Glomerular visceral epithelial cell (primary cell): ENCODE data around the gene SLC16A13.

Experiments
- DNase-seq: peaks from one replicate; pipeline ENCODE4 v3.0.0-alpha.2; 2016; ENCODE audit errors: extremely low spot score

SLC16A13 gene

GRCh38 chr17:7014261-7014994 lies 21.4 kb upstream of the SLC16A13 start:
- DNase-seq, result peak; percentile 99

DNA sequence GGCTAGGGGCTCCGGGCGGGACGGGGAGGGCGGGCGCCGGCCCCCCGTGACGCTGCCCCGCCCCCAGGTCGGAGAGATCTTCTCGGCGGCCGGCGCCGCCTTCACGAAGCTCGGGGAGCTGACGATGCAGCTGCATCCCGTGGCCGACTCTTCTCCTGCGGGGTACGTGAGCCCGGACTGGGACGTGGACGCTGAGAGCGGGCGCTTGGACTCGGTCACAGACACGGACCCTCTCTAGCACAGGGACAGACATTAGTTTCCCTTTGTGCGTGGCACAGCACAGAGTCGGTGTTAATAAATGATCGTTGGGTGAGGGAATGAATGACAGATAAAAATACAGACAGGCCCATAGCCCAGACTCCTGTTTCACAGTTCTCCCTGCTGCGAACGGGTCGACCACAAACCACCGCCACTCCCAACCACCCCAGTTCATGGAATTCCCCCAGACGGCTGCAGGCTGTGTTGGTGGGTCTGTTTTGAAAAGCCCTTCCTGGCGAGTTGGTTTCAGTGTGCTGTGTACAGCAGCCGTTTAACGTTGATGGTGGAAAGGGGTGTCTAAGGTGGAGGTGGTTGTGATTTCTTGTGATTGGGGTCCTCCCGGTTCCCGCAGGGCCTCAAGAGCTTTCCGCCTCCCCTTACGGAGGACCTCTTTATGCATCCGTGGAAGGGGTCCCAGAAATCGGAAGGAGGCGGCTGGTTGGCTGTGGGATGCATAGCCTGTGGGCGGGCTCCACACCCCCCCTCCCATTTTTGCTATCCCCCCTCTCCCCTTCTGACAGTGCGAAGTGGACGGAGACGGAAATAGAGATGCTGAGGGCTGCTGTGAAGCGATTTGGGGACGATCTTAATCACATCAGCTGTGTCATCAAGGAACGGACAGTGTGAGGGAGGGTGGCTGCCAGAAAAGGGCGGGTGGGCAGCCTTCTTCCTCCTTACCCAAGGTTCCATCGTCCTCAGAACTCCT lies 20.5 kb upstream of the SLC16A13 start:
- peak; percentile 77 for DNase-seq

GRCh38 chr17:7016418-7016817 lies 19.4 kb upstream of the SLC16A13 start:
- no peak for DNase-seq

DNA sequence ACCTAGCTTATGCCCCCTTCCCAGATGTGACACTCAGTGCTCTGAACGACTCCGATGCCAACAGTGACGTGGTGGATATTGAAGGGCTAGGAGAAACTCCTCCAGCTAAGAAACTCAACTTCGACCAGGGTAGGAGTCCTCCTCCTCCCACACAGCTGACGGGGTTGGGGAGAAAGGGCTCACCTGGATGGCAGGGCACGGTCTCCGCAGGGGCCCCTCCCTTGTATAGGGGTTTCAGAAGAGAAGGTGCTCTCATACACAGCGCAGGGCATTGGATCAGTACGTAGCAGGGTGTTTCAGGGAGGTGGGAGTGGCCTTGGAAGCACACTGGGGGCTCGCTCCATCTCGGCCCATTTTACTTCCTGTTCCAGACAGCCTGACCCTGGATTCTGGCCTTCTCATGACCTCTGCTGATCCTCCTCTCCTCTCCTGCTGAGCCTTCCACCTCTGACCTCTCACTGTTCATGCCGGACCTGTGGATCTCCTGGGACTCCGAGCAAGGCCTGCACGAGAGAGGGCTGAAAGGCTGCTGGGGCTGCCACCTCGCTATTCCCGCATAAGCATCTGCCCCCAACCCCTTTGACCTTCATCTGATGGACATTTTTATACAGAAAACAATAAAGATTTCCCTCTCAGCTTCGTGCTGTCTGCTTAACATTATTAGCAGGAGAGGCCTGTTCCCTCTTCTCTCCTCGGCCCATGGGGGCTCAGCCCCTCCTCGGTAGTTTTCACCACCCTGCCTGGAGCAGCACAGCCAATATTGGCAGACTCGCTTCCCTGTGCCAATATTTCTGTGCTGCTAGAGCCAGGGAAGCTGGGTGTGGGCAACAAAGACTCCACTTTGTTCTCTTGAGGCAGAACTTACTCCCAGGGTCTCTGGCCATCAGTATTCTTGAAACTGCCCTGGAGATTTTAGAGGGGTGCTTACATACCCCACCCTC lies 18.7 kb upstream of the SLC16A13 start:
- DNase-seq, result no peak

DNA sequence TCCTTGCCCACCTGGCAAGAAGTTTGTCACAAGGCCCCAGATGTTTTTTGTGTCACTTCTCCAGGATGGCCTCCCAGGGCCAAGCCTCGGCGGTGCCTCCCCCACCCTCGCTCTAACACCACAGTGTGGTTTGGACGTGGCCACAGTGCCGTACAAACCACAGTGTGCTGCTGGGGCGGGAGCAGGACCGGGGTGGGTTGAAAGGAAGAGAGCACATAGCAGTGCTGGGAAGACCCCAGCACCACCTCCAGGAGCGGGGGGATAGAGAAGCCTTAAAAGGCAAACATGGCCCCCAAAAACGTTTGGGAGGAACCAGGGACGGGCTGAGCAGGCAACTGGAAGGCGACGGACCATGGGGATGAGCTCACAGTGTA lies 18.0 kb upstream of the SLC16A13 start:
- no peak for DNase-seq

GRCh38 chr17:7018331-7018964 lies 17.4 kb upstream of the SLC16A13 start:
- no peak for DNase-seq

- no peak for DNase-seq
Observed at GRCh38 chr17:7019367-7019766, 16.4 kb upstream of the SLC16A13 start.

DNA sequence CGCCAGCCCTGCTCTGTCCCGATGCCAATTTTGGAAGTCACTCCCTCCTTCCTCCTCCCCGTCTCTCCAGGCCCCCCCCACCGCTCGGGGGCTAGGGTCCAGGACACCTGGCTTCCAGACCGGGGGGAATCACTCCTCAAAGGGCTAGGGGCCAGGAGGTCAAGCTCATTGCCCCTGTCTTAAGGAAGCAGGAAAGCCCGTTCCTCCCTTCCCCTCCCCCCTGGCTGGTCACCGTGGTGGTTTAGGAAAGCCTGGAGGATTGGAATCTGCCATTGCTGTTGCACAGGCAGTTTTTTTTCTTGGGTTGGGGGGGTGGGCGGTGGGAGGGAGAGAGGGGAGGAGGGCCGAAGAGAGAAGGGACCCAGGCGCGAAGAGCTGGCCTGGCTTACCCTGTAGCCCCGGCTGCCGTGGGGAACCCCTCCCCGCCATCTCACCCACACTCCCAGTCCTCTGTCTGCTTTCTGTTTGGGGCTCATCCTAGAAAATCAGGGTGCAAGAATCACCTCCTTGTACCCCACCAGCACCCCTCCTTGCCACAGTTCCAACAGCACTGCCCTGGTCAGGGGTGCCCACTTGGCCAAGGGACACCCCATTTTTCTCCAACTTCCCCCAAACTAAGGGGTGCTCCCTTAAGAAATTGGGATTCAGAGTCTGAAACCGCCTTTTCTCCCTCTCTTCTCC lies 15.8 kb upstream of the SLC16A13 start:
- peak; percentile 35 for DNase-seq

GRCh38 chr17:7020894-7021664 lies 14.7 kb upstream of the SLC16A13 start:
- no peak for DNase-seq

GRCh38 chr17:7021993-7022778 lies 13.6 kb upstream of the SLC16A13 start:
- DNase-seq, result peak; percentile 68

DNA sequence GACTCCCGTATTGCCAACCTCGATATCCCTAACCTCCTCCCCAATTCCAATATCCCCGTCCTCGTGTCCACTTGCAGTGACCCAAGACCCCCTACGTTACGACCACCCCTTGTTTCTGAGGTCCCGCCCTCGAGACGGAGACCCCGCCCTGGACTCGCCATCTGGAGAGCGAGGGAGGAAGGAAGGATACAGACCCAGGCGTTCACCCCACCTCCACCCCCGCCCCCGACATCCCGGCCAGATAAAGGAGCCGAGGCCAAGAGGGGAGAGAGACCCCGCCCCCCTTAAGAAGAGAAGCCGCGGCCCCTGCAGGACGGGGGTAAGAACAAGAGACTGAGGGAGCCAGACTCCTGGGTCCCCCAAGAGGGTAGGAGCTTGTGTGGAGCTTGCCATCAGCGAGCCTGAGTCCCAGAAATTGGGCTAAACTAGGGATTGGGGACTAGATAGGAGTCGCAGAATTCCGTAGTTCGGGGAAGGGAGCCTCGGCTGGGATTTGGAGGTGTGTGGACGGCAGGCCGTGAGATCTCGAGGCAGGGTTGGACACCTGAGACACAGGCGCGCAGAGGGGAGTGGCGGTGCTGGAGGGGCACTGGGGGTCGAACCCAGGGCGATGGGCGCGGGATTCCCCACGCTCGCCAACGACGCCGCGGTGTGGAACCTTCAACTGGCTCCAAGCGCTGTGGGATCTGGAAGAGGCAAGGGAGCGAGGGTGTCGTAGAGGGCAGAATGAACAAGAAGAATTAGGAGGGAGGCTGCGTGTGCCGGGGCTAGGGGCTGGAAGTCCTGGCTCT lies 12.8 kb upstream of the SLC16A13 start, which contains the start of gene BCL6B:
Gene BCL6B (plus strand): TSS at position 270 of the 791 bp plus-strand sequence. CDS start 622 bp downstream, outside the sequence.
- DNase-seq, result no peak

DNA sequence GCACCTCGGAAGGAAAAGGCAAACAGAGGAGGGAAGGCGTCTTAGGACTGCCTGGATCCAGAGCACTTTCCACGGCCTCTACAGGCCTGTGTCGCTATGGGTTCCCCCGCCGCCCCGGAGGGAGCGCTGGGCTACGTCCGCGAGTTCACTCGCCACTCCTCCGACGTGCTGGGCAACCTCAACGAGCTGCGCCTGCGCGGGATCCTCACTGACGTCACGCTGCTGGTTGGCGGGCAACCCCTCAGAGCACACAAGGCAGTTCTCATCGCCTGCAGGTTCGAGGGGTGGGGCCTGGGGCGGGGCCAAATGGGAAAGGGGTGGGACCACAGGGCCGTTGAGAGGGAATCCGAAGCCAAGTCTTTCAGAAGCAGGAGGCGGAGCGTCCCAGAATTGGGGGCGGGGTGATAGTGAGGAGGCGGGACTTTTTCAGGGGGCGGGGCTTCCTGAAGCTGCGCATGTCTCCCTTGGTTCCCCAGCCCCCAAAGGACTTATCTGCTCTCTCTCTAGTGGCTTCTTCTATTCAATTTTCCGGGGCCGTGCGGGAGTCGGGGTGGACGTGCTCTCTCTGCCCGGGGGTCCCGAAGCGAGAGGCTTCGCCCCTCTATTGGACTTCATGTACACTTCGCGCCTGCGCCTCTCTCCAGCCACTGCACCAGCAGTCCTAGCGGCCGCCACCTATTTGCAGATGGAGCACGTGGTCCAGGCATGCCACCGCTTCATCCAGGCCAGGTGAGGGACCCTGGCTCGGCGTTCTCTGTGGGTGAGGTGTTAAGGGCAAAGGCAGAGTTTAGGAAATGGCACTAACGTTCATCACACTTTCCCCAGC lies 12.0 kb upstream of the SLC16A13 start:
- DNase-seq, result peak; percentile 52

GRCh38 chr17:7024402-7024785 lies 11.4 kb upstream of the SLC16A13 start:
- no peak for DNase-seq

DNA sequence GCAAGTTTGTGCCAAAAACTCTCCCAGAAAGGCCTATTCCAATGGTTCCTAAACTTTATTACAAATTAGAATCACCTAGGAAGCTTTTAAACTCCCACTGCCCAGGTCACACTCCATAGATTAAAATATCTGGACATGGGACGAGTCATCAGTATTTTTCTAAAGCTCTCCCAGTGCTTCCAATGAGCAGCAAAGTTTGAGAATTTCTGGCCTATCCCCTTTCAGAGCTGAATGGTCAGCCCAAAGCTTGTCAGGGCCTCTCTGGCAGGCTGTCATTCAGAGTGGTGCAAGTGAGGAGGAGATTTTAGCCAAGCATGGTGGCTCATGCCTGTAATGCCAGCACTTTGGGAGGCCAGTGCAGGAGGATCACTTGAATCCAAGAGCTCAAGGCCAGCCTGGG lies 10.6 kb upstream of the SLC16A13 start:
- DNase-seq, result peak; percentile 33

DNA sequence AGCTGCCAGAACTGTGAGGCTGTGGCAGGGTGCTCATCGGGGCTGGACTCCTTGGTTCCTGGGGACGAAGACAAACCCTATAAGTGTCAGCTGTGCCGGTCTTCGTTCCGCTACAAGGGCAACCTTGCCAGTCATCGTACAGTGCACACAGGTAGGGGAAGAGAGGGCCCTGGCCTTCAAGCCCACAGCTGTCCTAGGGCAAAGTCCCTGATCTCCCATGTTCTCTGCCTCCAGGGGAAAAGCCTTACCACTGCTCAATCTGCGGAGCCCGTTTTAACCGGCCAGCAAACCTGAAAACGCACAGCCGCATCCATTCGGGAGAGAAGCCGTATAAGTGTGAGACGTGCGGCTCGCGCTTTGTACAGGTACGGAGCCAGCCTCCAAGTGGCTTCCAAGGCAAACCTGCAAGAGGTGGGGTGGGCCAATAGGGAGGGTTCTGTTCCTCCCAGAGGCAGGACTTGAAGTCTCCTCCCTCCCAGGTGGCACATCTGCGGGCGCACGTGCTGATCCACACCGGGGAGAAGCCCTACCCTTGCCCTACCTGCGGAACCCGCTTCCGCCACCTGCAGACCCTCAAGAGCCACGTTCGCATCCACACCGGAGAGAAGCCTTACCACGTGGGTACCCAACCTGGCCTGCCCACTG lies 9.2 kb upstream of the SLC16A13 start:
- DNase-seq, result no peak

- no peak for DNase-seq
Observed at GRCh38 chr17:7027335-7027734, 8.5 kb upstream of the SLC16A13 start.

DNA sequence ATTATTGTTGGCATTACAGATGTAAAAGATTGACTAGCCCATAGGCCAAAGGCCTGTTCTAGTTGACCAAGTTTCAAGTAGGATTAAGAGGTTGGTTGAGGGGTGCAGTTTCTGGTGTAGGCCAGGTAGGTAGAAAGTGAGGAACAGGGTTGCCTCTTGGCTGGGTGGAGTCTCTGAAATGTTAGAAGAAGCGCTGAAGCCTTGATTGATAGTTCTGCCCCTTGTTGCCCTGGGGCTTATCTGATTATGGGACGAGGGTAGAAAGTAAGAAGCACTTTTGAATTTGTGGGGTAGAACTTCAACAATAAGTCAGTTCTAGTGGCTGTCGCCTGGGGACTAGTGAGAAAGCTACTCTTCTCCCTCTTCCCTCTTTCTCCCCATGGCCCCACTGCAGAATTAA lies 6.7 kb upstream of the SLC16A13 start:
- no peak for DNase-seq
